Upper lobe of left lung (tissue), 6 donors: ENCODE measurements around the gene SDSL. TPM values are rescaled to one million over a fixed set of nuclear protein-coding genes. Genes with fewer than 3 reads are reported as not detected.
A peak's percentile ranks its signal among the peaks of the same experiment; 100 is the strongest.

ENCODE experiments used
- ATAC-seq, 2 donors: fragments of 200-7000 bp; cut with Tn5 transposase; one replicate each; pipeline ENCODE4 v1.9.1; 2022; ENCODE audit warnings: mild to moderate bottlenecking in 2 of 2, moderate library complexity in 2 of 2; ENCODE audit not compliant: low FRiP score in 2 of 2
- DNase-seq, 2 donors: peaks; one replicate each; pipeline ENCODE4 v3.0.0-alpha.2; 2019 to 2020
- H3K27ac ChIP-seq, 4 donors: fragments of 200-600 bp; sonication (generic); one replicate each; pipeline ENCODE4 v1.5.1; 2016 to 2019
- H3K27me3 ChIP-seq, 4 donors: fragments of 200-600 bp; sonication (generic); one replicate each; pipeline ENCODE4 v1.5.1; 2017 to 2019
- H3K36me3 ChIP-seq, 4 donors: fragments of 200-600 bp; sonication (generic); one replicate each; pipeline ENCODE4 v1.5.1; 2016 to 2019
- H3K4me1 ChIP-seq, 4 donors: fragments of 200-600 bp; sonication (generic); one replicate each; pipeline ENCODE4 v1.5.1; 2018 to 2019
- H3K4me3 ChIP-seq, 4 donors: fragments of 200-600 bp; sonication (generic); one replicate each; pipeline ENCODE4 v1.5.1; 2017 to 2019; ENCODE audit warnings: mild to moderate bottlenecking in 2 of 4, moderate library complexity in 1 of 4
- H3K9me3 ChIP-seq, 4 donors: fragments of 200-600 bp; sonication (generic); one replicate each; pipeline ENCODE4 v1.5.1; 2018 to 2019
- EP300 ChIP-seq, 4 donors: sonication (generic); formaldehyde crosslinking; IDR thresholded peaks; one replicate each; pipeline ENCODE4 v1.5.1; 2017; ENCODE audit warnings: antibody characterized with exemption in 4 of 4, control low read depth in 2 of 4
- POLR2A ChIP-seq, 4 donors: fragments of 450-650 bp; IDR thresholded peaks; one replicate each; pipeline ENCODE4 v1.5.1; 2016 to 2017; ENCODE audit warnings: antibody characterized with exemption in 4 of 4, mild to moderate bottlenecking in 2 of 4
- POLR2AphosphoS5 ChIP-seq, 2 donors: sonication (generic); formaldehyde crosslinking; IDR thresholded peaks; one replicate each; pipeline ENCODE4 v1.5.1; 2017; ENCODE audit warnings: antibody characterized with exemption in 2 of 2
- WGBS, 2 donors: methylation state at CpG; one replicate each; pipeline ENCODE4 v1.1.5; 2017 to 2018; 5-methylcytosine and 5-hydroxymethylcytosine counted together
- total RNA-seq, 6 donors: library from RNA; depleted of rRNA in 4 of 6; stranded (reverse); fragments of >200 nt in 4 of 6; gene quantifications; one replicate each; pipeline versions ENCODE4 v1.1.0 to v1.2.1, GENCODE V29; 2016 to 2021
- TF ChIP-seq, protein P1 (sequence below), 6 experiments: fragments of 450-650 bp in 4 of 6; fragments of 200-600 bp in 2 of 6; sonication (generic) in 2 of 6; IDR thresholded peaks; one replicate each; pipeline ENCODE4 v1.5.1; 2016 to 2019; ENCODE audit warnings: antibody characterized with exemption in 6 of 6
- donor health status: DM: no; HTN: no; CAD: no; lungs with moderate emphysema.
- donor health status: DM: no; HTN: yes; CAD: no; lungs with severe emphysema.

Gene SDSL
- total RNA-seq, 6 donors from 2014 or later, result 1.1 to 26.9 (median 9.1) TPM

DNA sequence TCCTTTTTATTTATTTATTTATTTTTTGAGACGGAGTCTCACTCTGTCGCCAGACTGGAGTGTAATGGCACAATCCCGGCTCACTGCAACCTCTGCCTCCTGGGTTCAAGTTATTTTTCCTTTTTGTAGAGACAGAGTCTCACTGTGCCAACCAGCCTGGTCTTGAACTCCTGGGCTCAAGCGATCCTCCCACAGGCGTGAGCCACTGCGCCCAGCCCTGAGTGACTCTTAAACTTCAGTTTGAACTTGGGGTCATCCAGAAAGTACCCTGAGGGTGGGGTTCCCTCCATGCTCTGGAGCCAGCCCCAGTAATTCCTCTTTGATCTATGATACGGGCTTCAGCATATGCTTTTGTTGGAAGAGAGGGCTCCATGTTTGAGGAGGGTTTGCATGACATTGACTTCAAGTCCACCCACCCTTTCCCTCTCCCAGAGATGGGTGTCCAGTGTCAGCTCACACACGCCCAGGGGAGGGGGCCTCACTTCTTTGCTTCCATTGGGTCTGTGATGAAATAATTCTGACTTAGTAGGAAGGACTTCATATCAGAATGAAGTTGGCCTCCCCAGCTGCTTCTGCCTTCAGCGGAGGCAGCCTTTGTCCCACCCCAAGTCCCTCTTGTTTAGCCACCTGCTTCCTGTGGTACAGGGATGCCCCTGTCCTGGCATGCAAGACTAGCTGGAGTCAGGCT, 30.4 kb upstream of the SDSL start:
- WGBS, 2 donors, result 83 to 93% methylated on average over 9 of the region's 9 CpGs
- no peaks in the 10 kb centered on the region for H3K9me3 ChIP-seq
- no peak for ATAC-seq

GRCh38 chr12:113392520-113392919, 29.7 kb upstream of the SDSL start:
- TF ChIP-seq, protein P1, sequence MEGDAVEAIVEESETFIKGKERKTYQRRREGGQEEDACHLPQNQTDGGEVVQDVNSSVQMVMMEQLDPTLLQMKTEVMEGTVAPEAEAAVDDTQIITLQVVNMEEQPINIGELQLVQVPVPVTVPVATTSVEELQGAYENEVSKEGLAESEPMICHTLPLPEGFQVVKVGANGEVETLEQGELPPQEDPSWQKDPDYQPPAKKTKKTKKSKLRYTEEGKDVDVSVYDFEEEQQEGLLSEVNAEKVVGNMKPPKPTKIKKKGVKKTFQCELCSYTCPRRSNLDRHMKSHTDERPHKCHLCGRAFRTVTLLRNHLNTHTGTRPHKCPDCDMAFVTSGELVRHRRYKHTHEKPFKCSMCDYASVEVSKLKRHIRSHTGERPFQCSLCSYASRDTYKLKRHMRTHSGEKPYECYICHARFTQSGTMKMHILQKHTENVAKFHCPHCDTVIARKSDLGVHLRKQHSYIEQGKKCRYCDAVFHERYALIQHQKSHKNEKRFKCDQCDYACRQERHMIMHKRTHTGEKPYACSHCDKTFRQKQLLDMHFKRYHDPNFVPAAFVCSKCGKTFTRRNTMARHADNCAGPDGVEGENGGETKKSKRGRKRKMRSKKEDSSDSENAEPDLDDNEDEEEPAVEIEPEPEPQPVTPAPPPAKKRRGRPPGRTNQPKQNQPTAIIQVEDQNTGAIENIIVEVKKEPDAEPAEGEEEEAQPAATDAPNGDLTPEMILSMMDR (IDR thresholded peaks at IDR 0.05), result no peak
- TF ChIP-seq POLR2A (IDR thresholded peaks at IDR 0.05) (no peak), EP300 (IDR thresholded peaks at IDR 0.05) (no peak), POLR2AphosphoS5 (IDR thresholded peaks at IDR 0.05) (no peak)
- H3K4me1 ChIP-seq, result no peaks in the 10 kb centered on the region
- ATAC-seq, result no peak
- H3K27me3 ChIP-seq, result no peaks in the 10 kb centered on the region
- WGBS, 2 donors, result 64 to 96% methylated on average over 1 to 7 of the region's 7 CpGs
- no peak overlapping the region for H3K4me3 ChIP-seq
- DNase-seq, result no peak
- no peaks in the 10 kb centered on the region for H3K9me3 ChIP-seq
- H3K36me3 ChIP-seq, result peaks cover 0 to 29% (median 16%) of the 10 kb centered on the region in 4 donors
- H3K27ac ChIP-seq, result no peak overlapping the region

More for the DNA sequence above, 30.4 kb upstream of the SDSL start:
- no peak overlapping the region for H3K4me3 ChIP-seq
- H3K36me3 ChIP-seq, result peaks cover 0 to 36% (median 22%) of the 10 kb centered on the region in 4 donors
- H3K4me1 ChIP-seq, result no peaks in the 10 kb centered on the region
- H3K27me3 ChIP-seq, result no peaks in the 10 kb centered on the region
- no peak for TF ChIP-seq POLR2AphosphoS5 (IDR thresholded peaks at IDR 0.05)
- TF ChIP-seq POLR2A (IDR thresholded peaks at IDR 0.05), result no peak
- TF ChIP-seq EP300 (IDR thresholded peaks at IDR 0.05), result no peak
- TF ChIP-seq, protein P1 (IDR thresholded peaks at IDR 0.05), result no peak
- DNase-seq, result no peak
- no peak overlapping the region for H3K27ac ChIP-seq

DNA sequence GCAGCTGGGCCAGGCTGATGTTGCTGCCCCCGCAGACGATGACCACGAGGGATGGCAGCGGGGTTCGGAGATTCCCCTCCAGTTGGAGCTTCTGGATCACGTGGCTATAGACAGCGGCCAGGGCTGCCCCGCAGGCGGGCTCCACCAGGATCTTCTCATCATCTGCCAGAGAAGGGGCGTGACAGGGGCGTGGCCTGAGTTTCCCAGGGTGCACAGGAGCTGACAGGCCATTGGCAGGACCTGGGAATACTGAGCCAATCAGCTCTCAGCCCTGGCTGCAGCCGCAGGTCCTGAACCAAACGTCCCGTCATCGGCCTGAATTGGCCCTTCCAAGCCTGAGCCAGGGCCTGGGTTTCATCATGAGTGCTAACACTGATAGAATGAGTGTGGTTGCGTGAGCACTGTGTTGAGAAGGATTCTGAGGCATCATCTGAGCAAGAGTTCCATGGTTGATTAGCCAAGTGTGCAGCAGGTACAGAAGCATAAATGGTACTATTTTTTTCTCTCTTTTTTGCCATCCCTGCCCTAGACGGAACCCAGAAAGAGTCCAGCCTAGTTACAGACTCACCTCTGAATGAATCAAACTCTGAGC, 29.1 kb upstream of the SDSL start:
- ATAC-seq (no peak), DNase-seq (peak in 1 of 2 donors; percentile 76)
- TF ChIP-seq EP300 (IDR thresholded peaks at IDR 0.05) (no peak), POLR2A (IDR thresholded peaks at IDR 0.05) (no peak), POLR2AphosphoS5 (IDR thresholded peaks at IDR 0.05) (no peak)
- TF ChIP-seq, protein P1 (IDR thresholded peaks at IDR 0.05), result no peak
- no peaks in the 10 kb centered on the region for H3K4me1 ChIP-seq
- H3K4me3 ChIP-seq, result no peak overlapping the region
- no peaks in the 10 kb centered on the region for H3K9me3 ChIP-seq
- H3K36me3 ChIP-seq, result peaks cover 0 to 24% (median 11%) of the 10 kb centered on the region in 4 donors
- WGBS, 2 donors, result 74 to 84% methylated on average over 3 to 17 of the region's 17 CpGs
- H3K27ac ChIP-seq, result no peak overlapping the region
- H3K27me3 ChIP-seq, result no peaks in the 10 kb centered on the region

DNA sequence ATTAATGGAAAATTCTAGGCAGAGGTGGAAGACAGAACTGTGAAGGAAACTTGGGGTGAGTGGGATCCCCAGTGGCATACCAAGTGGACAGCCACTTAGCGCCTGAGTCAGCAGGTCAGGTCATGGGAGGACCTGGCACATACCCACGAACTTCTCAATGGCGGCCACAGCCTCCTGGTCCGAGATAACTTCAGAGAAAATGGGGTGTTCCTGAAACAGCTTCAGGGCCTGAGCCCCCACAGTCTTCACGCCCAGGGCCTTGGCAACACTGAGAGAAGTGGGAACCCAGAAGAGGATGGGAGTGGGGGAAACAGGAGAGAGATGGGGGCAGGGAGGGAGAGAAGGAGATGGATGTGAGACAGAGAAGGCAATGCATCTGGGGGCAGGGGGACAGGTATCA, 28.4 kb upstream of the SDSL start:
- Histone ChIP-seq H3K9me3 (no peaks in the 10 kb centered on the region), H3K4me3 (no peak overlapping the region), H3K27me3 (no peaks in the 10 kb centered on the region), H3K27ac (no peak overlapping the region), H3K4me1 (no peaks in the 10 kb centered on the region), H3K36me3 (peaks cover 0 to 18% (median 5%) of the 10 kb centered on the region in 4 donors)
- TF ChIP-seq, protein P1 (IDR thresholded peaks at IDR 0.05), result no peak
- no peak for TF ChIP-seq EP300 (IDR thresholded peaks at IDR 0.05)
- TF ChIP-seq POLR2A (IDR thresholded peaks at IDR 0.05), result no peak
- no peak for TF ChIP-seq POLR2AphosphoS5 (IDR thresholded peaks at IDR 0.05)
- 87 to 95% methylated on average over 5 of the region's 5 CpGs for whole genome bisulfite sequencing, 2 donors
- no peak for DNase-seq
- no peak for ATAC-seq
